ENCODE measurements around the gene GPR15.
"Not testable (repeated sequence)": the region's sequence is repeated elsewhere in the genome, so short reads cannot be mapped to it uniquely, and the experiment has no call there.

Gene GPR15

DNA sequence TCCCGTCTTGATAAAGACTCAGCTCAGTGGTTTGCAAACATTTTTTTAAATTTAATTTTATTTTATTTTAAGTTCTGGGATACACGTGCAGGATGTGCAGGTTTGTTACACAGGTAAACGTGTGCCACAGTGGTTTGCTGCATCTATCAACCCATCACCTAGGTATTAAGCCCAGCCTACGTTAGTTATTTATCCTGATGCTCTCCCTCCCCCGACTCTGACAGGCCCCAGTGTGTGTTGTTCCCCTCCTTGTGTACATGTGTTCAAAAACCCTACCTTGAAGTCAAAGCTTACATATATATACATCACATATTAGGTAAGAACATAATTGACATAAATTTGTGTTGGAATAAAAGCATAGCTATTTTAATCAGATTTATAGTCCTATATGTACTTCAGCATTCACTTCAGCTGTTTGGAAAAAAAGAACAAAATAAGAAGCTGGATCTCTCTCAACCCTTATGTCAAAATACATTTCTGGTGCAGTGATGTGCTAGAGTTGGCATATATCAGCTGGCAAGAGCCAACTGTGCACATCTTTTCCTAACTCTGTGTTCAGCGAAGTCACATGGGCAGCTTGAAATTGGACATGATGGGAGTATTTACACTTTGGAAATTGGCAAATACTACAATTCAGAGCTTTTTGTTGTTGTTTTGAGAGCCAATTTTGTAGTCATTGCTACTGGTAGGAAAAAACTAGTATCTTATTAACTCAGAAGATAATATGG, 26.5 kb downstream of the GPR15 start:
- no peak for DNase-seq (ENCODE audit: low read depth, low spot score)
- H3K27me3 ChIP-seq (ENCODE audit: control insufficient read depth, insufficient read depth, low read length), result no peaks in the 10 kb centered on the region
- H3K9me3 ChIP-seq (ENCODE audit: control insufficient read depth, insufficient read depth, low read length), result no peaks in the 10 kb centered on the region
- H3K27ac ChIP-seq (ENCODE audit: low read length), result no peak overlapping the region
- H3K4me1 ChIP-seq (ENCODE audit: control insufficient read depth, insufficient read depth, low read length), result no peaks in the 10 kb centered on the region
- WGBS (ENCODE audit: insufficient coverage, insufficient read length), result no CpG with 5 or more reads among the region's 6 CpGs
- no peaks in the 10 kb centered on the region for H3K36me3 ChIP-seq (ENCODE audit: control insufficient read depth, insufficient read depth, low read length)
- no peak overlapping the region for H3K4me3 ChIP-seq (ENCODE audit: low read length)

DNA sequence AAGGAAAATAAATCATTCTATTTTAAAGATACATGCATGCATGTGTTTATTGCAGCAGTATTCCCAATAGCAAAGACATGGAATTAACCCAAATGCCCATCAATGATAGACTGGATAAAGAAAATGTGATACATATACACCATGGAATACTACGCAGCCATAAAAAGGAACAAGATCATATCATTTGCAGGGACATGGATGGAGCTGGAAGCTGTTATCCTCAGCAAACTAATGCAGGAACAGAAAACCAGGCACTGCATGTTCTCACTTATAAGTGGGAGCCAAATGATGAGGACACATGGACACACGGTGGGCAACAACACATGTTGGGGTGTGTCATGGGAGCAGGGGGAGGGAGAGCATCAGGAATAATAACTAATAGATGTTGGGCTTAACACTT, 28.0 kb downstream of the GPR15 start:
- H3K4me1 ChIP-seq (ENCODE audit: control insufficient read depth, insufficient read depth, low read length); H3K9me3 ChIP-seq (ENCODE audit: control insufficient read depth, insufficient read depth, low read length); H3K4me3 ChIP-seq (ENCODE audit: low read length); H3K27ac ChIP-seq (ENCODE audit: low read length); H3K27me3 ChIP-seq (ENCODE audit: control insufficient read depth, insufficient read depth, low read length); H3K36me3 ChIP-seq (ENCODE audit: control insufficient read depth, insufficient read depth, low read length); DNase-seq (ENCODE audit: low read depth, low spot score): not testable (repeated sequence)
- no CpG with 5 or more reads among the region's 2 CpGs for WGBS (ENCODE audit: insufficient coverage, insufficient read length)

DNA sequence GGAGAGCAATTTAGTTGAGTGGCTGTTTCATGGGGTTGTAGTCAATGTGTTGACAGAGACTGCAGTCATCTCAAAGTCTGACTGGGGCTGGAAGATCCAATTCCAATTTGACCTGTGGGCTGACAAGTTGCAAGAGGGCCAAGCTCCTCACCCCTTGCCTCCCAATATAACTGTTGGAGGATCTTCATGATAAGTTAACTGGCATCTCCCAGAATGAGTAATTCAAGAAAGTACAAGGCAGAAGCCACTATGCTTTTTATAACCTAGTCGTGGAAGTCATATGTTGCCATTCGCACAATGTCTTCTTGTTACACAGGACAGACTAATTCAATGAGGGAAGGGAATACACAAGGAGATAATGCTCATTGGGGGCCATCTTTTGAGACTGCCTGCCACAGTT, 29.1 kb downstream of the GPR15 start:
- Histone ChIP-seq H3K27ac (ENCODE audit: low read length) (no peak overlapping the region), H3K4me3 (ENCODE audit: low read length) (no peak overlapping the region), H3K36me3 (ENCODE audit: control insufficient read depth, insufficient read depth, low read length) (no peaks in the 10 kb centered on the region), H3K4me1 (ENCODE audit: control insufficient read depth, insufficient read depth, low read length) (no peaks in the 10 kb centered on the region), H3K27me3 (ENCODE audit: control insufficient read depth, insufficient read depth, low read length) (no peaks in the 10 kb centered on the region), H3K9me3 (ENCODE audit: control insufficient read depth, insufficient read depth, low read length) (no peaks in the 10 kb centered on the region)
- no peak for DNase-seq (ENCODE audit: low read depth, low spot score)
- WGBS (ENCODE audit: insufficient coverage, insufficient read length), result no CpG with 5 or more reads among the region's 2 CpGs

DNA sequence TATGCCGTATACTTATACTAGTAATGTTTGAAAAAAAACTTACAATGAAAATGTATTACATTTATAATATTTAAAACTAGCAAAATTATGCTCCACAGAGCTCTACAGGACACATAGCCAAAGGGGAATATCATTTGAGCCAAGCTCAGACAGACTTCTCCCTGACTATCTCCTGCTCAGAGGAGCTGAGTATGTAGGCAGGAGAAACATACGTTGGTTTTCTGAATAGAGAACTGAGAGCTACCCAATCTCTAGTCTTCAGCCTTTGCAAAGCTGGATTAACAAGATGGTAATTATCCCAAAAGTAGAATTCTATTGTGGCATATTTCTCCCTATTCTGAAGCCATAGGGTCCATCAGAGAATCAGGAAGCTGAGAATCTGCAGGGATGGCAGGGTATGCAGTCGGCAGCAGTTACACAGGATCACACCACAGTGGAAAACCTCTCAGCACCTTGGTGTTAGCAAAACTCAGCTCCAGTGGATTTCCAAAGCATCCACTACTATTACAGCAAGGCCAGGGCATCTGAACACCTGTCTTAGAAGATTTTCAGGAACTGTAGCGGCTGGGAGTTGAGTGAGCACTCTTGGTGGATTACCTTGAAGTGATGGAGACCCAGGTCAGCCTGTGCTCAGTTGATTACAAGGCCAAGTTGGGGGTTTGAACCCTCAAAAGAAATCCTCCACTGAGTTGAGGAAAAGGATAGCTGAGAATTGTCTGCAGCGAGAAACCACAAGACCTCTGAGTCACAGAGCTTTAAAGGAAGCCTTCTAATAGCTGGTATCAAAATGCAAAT, 30.1 kb downstream of the GPR15 start:
- DNase-seq (ENCODE audit: low read depth, low spot score), result no peak
- H3K36me3 ChIP-seq (ENCODE audit: control insufficient read depth, insufficient read depth, low read length), result no peaks in the 10 kb centered on the region
- no peaks in the 10 kb centered on the region for H3K4me1 ChIP-seq (ENCODE audit: control insufficient read depth, insufficient read depth, low read length)
- WGBS (ENCODE audit: insufficient coverage, insufficient read length), result no CpG with 5 or more reads among the region's 5 CpGs
- H3K4me3 ChIP-seq (ENCODE audit: low read length), result no peak overlapping the region
- no peak overlapping the region for H3K27ac ChIP-seq (ENCODE audit: low read length)
- no peaks in the 10 kb centered on the region for H3K9me3 ChIP-seq (ENCODE audit: control insufficient read depth, insufficient read depth, low read length)
- no peaks in the 10 kb centered on the region for H3K27me3 ChIP-seq (ENCODE audit: control insufficient read depth, insufficient read depth, low read length)

DNA sequence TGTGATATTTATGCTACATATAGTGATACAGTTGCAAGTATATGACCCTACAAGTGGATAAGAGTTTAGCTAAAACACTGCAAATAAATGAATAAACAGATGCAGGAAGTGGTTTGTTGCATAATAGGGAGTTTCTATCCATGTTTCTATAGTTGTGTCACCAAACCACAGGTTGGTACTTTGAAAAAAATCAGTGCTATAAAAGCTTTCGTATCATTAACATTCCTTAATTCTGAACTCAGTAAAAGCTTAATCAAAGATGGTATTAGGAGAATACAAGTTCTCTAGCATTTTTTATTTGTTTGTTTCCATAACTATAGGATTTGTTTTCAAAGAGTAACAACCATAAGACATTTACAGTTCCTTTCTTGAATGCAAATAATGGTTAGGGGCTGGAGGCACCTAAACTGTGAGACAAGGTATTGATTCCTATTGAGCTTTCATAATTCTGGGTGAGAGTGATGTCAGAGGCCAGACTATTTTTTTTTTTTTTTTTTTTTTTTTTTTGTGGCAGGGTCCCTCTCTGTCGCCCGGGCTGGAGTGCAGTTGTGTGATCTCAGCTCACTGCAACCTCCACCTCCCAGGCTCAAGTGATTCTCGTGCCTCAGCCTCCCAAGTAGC, 32.0 kb downstream of the GPR15 start:
- no peaks in the 10 kb centered on the region for H3K27me3 ChIP-seq (ENCODE audit: control insufficient read depth, insufficient read depth, low read length)
- H3K27ac ChIP-seq (ENCODE audit: low read length), result no peak overlapping the region
- no peaks in the 10 kb centered on the region for H3K4me1 ChIP-seq (ENCODE audit: control insufficient read depth, insufficient read depth, low read length)
- H3K36me3 ChIP-seq (ENCODE audit: control insufficient read depth, insufficient read depth, low read length), result no peaks in the 10 kb centered on the region
- H3K9me3 ChIP-seq (ENCODE audit: control insufficient read depth, insufficient read depth, low read length), result no peaks in the 10 kb centered on the region
- WGBS (ENCODE audit: insufficient coverage, insufficient read length), result no CpG with 5 or more reads among the region's 4 CpGs
- DNase-seq (ENCODE audit: low read depth, low spot score), result no peak
- H3K4me3 ChIP-seq (ENCODE audit: low read length), result no peak overlapping the region

DNA sequence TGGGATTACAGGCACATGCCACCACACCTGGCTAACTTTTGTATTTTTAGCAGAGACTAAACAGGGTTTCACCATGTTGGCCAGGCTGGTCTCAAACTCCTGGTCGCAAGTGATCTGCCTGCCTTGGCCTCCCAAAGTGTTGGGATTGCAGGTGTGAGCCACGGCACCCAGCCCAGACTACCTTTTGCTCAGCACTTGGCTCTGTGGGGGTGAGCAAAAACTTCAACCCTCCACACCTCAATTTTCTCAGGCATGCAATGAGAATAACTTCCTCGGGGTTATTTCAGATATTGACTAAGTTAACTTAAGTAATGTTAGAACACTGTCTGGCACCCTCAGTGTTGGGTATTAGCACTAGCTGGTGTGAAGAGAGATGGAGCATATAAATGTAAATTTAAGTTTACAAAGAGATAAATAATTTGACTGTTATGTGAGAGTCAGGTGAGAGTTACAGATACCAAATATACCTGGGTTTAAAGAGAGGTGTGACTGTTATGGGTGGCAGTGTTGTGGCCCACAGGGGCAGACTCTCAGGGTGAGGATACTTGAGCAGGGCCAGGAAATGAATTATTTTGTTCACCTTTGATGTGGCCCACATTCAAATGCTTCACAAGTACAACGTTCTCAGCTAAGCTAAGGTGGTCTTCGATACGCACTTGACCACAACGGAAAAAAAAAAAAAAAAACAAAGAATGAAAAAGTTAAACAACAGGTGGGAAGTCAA, 32.7 kb downstream of the GPR15 start:
- H3K27ac ChIP-seq (ENCODE audit: low read length), result no peak overlapping the region
- no peak for DNase-seq (ENCODE audit: low read depth, low spot score)
- no CpG with 5 or more reads among the region's 7 CpGs for WGBS (ENCODE audit: insufficient coverage, insufficient read length)

DNA sequence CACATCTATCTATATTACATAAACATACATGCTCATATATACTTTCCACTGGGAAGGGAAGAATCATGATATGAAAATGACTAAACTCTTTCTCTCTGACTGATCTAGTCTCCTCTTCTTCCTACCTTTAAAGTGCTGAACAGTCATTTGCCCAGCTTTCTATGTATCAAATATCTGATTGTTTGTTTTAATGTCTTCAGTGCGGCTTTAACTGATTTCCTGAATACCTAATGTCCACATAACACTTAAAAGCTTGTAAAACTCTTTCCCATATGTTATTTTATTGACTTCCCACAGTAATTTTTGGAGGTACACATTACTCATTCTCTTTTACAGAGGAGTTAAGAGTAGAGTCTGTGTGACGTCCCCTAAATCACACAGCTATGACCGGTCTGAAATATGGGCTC, 33.5 kb downstream of the GPR15 start:
- H3K4me1 ChIP-seq (ENCODE audit: control insufficient read depth, insufficient read depth, low read length), result no peaks in the 10 kb centered on the region
- no peak overlapping the region for H3K4me3 ChIP-seq (ENCODE audit: low read length)
- no peaks in the 10 kb centered on the region for H3K27me3 ChIP-seq (ENCODE audit: control insufficient read depth, insufficient read depth, low read length)
- no peak overlapping the region for H3K27ac ChIP-seq (ENCODE audit: low read length)
- DNase-seq (ENCODE audit: low read depth, low spot score), result no peak
- H3K36me3 ChIP-seq (ENCODE audit: control insufficient read depth, insufficient read depth, low read length), result no peaks in the 10 kb centered on the region
- H3K9me3 ChIP-seq (ENCODE audit: control insufficient read depth, insufficient read depth, low read length), result no peaks in the 10 kb centered on the region
- WGBS (ENCODE audit: insufficient coverage, insufficient read length), result no CpG with 5 or more reads among the region's 3 CpGs

More for the DNA sequence above, 32.7 kb downstream of the GPR15 start:
- Histone ChIP-seq H3K4me1 (ENCODE audit: control insufficient read depth, insufficient read depth, low read length) (no peaks in the 10 kb centered on the region), H3K4me3 (ENCODE audit: low read length) (no peak overlapping the region), H3K9me3 (ENCODE audit: control insufficient read depth, insufficient read depth, low read length) (no peaks in the 10 kb centered on the region), H3K27me3 (ENCODE audit: control insufficient read depth, insufficient read depth, low read length) (no peaks in the 10 kb centered on the region), H3K36me3 (ENCODE audit: control insufficient read depth, insufficient read depth, low read length) (no peaks in the 10 kb centered on the region)

DNA sequence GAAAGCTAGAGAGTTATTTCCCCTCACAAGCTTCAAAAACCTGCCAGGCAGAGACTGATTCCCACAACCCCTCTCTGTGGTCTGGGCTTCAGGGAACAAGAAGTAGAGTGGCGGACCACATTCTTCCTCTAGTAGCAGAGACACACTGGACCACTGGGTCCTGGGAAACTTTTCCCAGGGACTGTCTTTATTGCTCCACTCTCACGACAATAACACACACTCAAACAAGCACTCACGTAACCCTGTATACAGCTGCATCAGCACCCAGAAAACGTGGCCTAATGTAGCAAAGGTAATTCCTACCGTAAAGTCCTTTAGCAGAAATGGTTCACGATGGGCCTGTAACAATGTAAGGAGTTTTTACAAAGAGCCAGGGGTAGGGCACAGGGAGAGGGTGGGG, 34.1 kb downstream of the GPR15 start:
- no CpG with 5 or more reads among the region's 6 CpGs for WGBS (ENCODE audit: insufficient coverage, insufficient read length)
- no peaks in the 10 kb centered on the region for H3K27me3 ChIP-seq (ENCODE audit: control insufficient read depth, insufficient read depth, low read length)
- no peak for DNase-seq (ENCODE audit: low read depth, low spot score)
- no peak overlapping the region for H3K27ac ChIP-seq (ENCODE audit: low read length)
- no peaks in the 10 kb centered on the region for H3K36me3 ChIP-seq (ENCODE audit: control insufficient read depth, insufficient read depth, low read length)
- no peaks in the 10 kb centered on the region for H3K9me3 ChIP-seq (ENCODE audit: control insufficient read depth, insufficient read depth, low read length)
- no peaks in the 10 kb centered on the region for H3K4me1 ChIP-seq (ENCODE audit: control insufficient read depth, insufficient read depth, low read length)
- H3K4me3 ChIP-seq (ENCODE audit: low read length), result no peak overlapping the region

DNA sequence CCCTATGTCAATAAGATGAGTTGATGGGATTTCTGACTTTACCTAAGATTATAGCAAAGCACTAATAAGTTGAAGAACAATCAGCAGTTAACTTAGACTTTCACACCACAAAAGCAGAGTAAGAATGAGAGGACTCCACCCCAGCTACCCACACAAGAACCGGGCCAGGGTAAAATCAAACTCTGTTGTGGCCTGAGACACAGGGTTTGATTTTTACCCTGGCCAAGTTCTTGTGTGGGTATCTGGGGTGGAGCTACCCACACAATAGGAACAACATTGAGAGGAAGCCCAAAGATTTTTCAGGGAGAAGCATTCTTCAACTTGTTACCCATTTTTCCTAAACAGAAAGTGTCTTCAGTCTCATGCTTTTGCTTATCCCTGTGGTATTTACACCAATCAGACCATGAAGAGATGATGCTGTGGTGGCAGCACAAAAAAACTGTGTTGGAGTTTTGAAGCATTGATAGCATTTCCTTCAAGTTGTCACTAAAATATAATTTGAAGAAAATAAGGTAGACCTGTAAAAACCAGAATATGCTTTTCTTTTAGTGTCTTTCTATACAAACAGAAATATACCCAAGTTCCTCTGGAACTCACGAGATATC, 36.0 kb downstream of the GPR15 start:
- Histone ChIP-seq H3K36me3 (ENCODE audit: control insufficient read depth, insufficient read depth, low read length) (no peaks in the 10 kb centered on the region), H3K4me3 (ENCODE audit: low read length) (no peak overlapping the region), H3K27ac (ENCODE audit: low read length) (no peak overlapping the region), H3K27me3 (ENCODE audit: control insufficient read depth, insufficient read depth, low read length) (no peaks in the 10 kb centered on the region), H3K9me3 (ENCODE audit: control insufficient read depth, insufficient read depth, low read length) (no peaks in the 10 kb centered on the region), H3K4me1 (ENCODE audit: control insufficient read depth, insufficient read depth, low read length) (no peaks in the 10 kb centered on the region)
- DNase-seq (ENCODE audit: low read depth, low spot score), result no peak
- no CpG with 5 or more reads among the region's 2 CpGs for WGBS (ENCODE audit: insufficient coverage, insufficient read length)

DNA sequence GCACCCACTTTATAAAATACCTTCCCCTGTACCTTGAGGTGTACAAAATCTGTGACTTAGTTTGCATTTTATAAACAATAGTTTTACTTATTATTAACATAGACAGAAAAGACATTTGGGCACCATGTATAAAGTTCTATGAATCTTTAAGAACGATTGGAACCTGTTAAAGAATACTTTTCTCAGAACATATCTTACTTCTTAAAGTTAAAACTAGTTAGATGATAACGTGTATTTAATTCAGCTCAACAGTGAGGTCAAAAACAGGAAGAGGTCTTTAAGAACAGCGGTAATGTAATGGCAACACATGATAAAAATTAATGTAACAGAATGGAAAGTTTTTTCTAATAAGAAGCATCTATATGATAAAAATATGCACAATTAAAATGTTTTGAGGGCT, 36.6 kb downstream of the GPR15 start:
- no peak overlapping the region for H3K27ac ChIP-seq (ENCODE audit: low read length)
- H3K4me3 ChIP-seq (ENCODE audit: low read length), result no peak overlapping the region
- no peaks in the 10 kb centered on the region for H3K36me3 ChIP-seq (ENCODE audit: control insufficient read depth, insufficient read depth, low read length)
- H3K4me1 ChIP-seq (ENCODE audit: control insufficient read depth, insufficient read depth, low read length), result no peaks in the 10 kb centered on the region
- DNase-seq (ENCODE audit: low read depth, low spot score), result no peak
- H3K9me3 ChIP-seq (ENCODE audit: control insufficient read depth, insufficient read depth, low read length), result no peaks in the 10 kb centered on the region
- no peaks in the 10 kb centered on the region for H3K27me3 ChIP-seq (ENCODE audit: control insufficient read depth, insufficient read depth, low read length)
- WGBS (ENCODE audit: insufficient coverage, insufficient read length), result no CpG with 5 or more reads among the region's 3 CpGs
